Stimulated activated CD4-positive, alpha-beta T cell treated with anti-CD3 and anti-CD28 coated beads, TNF-alpha, amount 100 ng/mL, for 48 hours (primary cell): Measurements from ENCODE around the gene NKX2-8.

Experiments used
- DNase-seq, 3 donors: peaks; one replicate each; pipeline ENCODE4 v3.0.0-alpha.2; 2020; ENCODE audit warnings: low read depth in 3 of 3

Gene NKX2-8

GRCh38 chr14:36582011-36582873 is at the start of gene NKX2-8:
TSS of gene NKX2-8 (minus strand) at chr14:36582614. CDS start at chr14:36582389, 225 bp downstream.
- no peak for DNase-seq

DNA sequence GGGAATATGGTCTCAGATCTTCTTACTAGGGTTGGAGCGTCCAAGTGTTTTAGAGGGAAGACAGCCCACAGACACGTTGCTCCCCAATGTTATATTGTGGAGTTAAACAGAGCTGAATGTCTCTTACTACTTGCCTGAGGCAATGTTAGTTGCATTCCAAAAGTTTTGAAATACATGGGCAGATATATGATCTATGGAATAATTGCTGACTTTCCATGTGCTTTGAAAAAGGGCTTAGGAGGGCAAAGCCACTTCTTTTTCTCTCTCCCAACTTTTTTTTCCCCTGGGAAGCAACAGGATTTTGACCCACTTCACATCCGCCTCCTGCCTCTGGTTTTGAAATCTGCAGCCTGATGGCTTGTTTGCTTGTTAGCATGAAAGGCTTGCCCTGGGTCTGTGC is 45.6 kb upstream of the NKX2-8 start:
- no peak for DNase-seq

DNA sequence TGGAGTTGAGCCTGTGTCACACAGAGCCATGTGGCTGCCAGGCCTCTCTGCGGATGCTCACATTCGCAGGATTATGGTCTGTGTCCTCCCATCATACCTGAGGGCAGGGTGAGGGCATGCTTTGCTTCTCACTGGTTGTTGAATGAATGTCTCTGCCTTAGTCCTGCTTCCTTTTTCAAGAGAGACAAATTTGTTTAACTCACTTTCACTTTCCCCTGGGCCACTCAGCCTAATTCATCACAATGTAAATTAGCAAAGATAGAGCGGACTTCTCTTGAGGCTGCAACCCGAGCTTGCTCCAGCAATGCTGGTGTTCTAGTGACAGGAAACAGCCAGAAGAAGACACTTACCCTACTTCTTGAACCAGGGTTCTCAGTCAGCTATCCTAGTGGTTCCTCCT is 43.7 kb upstream of the NKX2-8 start:
- DNase-seq = no peak

GRCh38 chr14:36625436-36625835 is 43.0 kb upstream of the NKX2-8 start:
- no peak for DNase-seq

DNA sequence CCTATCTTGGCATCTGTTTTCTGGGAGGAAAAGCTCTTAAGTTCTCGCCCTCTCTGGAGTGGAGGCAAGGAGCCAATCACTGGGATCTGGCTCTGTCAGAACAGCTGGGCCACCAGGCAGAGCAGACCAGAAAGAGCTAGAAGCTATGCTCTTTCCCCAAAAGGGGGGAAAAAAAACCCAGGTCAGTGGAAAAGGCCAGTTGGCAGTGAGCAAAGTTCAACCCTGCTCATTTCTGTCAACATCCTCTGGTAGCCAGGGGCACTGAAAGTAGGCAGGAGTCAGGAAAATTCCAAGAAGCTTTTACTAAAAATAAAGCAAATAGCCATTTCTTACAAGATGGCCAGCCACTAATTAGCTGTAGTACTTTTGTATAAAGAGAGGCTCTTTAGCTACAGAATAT is 42.6 kb upstream of the NKX2-8 start:
- no peak for DNase-seq

DNA sequence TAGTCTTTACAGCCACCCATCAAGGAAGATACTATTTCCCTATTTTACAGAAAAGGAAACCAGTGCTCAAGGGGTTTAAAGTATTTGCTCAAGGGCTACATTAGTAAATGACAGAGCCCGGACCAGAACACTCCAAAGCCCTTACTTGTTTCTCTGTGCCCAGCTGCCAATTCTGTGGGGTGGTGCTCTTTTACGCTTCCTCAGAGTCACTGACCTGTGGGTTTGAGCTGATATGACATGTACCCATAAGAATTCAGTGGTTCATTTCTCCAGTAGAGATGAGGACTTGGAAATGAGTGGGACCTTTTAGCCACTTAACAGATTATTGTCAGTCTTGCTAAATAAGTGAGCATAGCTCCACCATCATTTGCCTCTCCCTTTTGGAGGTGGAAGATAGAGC is 37.4 kb upstream of the NKX2-8 start:
- DNase-seq = no peak

GRCh38 chr14:36619131-36619530 is 36.7 kb upstream of the NKX2-8 start:
- DNase-seq = no peak

DNA sequence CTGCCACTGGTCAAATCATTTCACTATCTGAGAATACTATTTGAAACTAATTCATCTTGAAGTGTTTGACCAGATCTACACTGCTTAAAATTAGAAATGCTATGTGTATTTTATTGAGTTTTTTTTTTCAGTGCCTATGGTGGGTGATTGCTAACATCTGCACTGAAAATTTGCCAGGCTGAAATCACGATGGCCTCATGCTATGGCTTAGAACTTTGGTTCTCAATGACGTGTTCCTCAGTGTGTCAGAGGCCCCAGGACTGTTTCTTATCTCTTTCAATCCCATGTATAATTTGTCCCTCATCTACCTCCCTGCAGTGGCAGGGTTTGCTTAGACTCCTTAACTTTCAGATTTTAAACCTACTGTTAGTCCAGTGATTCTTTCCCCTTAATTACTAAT is 36.2 kb upstream of the NKX2-8 start:
- DNase-seq = no peak

- DNase-seq = no peak
Observed at GRCh38 chr14:36617824-36618223, 35.4 kb upstream of the NKX2-8 start.

DNA sequence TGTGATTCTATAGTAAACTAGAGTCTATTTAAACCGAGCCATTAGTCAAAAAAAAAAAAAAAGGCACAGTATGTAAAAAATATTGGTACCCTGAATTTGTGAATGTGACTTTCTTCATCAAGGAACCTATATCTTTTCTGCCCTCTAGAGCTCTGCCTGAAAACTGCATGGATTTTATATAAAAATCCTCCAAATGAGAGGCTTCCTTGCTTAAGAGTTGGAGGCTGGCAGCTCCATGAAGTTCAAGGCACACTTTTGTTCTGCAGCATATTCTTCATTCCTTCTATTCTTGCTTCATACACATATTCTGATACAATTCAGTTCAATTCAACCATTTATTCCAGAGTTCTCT is 23.1 kb upstream of the NKX2-8 start:
- no peak for DNase-seq

- DNase-seq = peak in 1 of 3 donors; percentile 9
Observed at GRCh38 chr14:36604757-36605505, 22.5 kb upstream of the NKX2-8 start.

DNA sequence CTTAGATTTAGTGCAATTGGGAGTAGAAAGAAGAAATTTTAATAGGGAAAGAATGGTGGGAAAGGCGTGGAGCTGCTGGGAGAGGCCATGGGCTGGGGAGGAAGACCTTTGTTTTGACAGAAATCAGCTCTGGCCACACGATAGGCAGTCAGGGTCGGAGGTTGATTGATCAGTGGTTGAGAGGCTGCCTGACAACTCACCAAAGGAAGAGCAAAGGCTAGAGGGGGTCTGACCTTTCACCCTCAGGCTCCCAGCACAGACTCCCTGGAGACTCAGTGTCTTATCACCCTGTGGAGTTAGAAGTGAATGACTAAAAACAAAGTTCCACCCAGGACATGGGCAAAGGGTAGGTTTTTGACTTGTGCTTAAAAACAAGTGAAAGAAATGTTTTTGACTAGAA is 18.0 kb upstream of the NKX2-8 start:
- DNase-seq = no peak

GRCh38 chr14:36591482-36591881 is 9.1 kb upstream of the NKX2-8 start:
- no peak for DNase-seq

GRCh38 chr14:36588788-36589187 is 6.4 kb upstream of the NKX2-8 start:
- DNase-seq = no peak

DNA sequence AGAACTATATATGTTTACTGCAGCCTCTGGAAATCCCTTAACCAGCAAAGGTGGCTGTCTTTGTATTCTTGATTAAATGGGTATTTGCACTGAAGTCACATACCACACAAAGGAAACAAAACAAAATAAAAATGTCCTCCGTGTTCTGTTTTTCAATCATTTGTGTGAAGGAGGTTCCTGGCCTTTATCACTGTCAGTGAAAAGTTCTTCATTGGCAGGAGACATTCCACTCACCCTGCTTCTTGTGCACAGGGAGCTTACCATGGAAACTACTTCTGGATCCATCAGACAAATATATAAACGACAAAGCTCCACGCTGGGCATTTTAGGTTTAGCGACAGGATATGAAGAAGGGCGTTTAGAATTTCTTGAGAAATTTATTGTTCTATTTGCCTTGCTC is 5.7 kb upstream of the NKX2-8 start:
- DNase-seq = no peak

DNA sequence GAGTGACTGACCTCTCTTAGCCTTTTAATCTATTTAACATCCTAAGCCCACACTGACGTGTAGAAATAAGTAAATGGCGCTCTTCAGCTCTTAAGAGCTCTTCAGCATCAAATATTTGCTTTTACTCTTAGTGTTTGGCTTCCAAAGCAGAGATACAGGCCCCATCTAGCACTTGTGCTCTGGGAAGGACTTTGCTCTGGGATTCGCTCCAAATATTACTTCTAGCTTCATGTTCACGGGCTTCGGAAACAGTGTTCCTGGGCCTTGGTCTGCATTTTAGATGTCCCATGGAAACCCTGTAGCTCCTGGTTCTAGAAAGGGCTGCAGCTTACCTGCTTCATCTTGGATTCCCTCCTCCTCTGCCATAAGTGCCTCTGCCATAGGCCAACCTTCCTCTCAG is 2.7 kb upstream of the NKX2-8 start:
- no peak for DNase-seq

DNA sequence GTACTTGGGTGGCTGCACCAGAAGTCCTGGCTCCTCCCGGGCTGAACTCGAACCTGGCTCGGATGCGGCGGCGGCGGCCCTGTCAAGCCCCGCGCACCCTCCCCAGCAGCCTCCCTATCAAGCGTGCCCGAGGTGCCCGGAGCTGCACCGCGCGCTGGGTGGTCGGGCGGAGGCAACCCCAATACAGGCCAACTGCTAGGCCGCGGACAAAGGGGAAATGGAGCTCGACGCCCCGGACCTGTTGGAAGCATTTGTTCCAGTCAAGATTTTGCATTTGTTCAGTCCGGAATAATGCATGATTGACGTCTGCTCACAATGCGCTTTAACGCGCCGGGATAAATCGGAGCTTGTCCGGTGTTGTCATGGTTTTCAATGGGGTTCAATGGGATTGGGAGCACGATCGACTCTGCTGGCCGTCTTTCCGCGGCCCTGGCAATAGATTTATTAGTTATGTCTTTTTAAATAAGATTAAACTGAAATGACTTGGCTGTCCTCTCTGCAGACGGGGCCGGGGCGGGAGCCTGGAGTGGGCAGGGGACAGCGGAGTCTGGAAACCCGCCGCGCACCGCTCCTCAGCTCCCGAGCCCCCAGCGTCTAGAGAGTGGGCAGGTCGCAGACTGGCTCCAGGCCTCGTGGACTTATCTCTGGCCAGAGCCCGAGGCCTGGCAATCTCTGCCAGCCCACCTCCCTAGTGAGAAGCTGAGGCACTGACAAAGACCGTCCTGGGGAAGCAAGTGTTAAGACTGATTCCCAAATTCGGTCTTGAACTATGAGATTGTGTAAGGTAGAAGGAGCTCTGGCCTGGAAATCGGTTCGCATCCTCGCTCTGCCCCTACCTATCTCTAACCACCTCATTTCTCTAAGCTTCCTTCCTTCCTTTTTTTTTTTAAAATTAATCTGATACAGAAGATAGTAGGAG is 1.7 kb upstream of the NKX2-8 start:
- no peak for DNase-seq

GRCh38 chr14:36583242-36583892 is 953 bp upstream of the NKX2-8 start:
- no peak for DNase-seq

GRCh38 chr14:36582874-36583241 is 444 bp upstream of the NKX2-8 start:
- no peak for DNase-seq

GRCh38 chr14:36580856-36581831 is 1.3 kb downstream of the NKX2-8 start:
- no peak for DNase-seq
